Measurements from ENCODE around the gene HLCS.

DNA sequence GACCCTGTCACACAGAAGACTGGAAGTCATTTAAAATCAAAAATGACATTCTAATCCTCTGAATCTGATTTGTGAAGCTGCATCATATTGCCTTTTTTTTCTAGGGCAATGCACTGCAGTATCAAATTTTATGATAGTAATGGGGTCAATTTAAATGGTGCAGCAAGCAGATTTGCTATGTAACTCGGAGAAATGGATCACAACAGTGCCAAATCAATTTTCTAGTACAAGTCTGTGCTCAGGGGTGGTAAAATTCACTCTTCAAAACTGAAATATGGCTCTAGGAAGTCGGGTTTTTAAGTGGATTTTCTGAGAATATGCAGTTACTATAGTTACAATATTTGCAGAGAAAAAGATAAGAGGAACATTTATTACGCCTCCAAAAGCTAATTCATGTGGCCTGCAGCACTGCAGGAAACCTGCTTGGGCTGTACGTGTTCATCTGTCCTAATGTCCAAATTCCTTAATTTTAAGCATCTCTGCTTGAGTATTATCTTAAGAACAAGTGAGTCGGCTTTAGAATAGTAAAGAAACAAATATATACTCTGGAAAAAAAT is 31.5 kb downstream of the HLCS start:
- TF ChIP-seq, protein P1, sequence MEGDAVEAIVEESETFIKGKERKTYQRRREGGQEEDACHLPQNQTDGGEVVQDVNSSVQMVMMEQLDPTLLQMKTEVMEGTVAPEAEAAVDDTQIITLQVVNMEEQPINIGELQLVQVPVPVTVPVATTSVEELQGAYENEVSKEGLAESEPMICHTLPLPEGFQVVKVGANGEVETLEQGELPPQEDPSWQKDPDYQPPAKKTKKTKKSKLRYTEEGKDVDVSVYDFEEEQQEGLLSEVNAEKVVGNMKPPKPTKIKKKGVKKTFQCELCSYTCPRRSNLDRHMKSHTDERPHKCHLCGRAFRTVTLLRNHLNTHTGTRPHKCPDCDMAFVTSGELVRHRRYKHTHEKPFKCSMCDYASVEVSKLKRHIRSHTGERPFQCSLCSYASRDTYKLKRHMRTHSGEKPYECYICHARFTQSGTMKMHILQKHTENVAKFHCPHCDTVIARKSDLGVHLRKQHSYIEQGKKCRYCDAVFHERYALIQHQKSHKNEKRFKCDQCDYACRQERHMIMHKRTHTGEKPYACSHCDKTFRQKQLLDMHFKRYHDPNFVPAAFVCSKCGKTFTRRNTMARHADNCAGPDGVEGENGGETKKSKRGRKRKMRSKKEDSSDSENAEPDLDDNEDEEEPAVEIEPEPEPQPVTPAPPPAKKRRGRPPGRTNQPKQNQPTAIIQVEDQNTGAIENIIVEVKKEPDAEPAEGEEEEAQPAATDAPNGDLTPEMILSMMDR (IDR thresholded peaks at IDR 0.05; ENCODE audit: insufficient read depth, low read length, poor library complexity, severe bottlenecking) = no peak
- no peak for TF ChIP-seq EZH2phosphoT487 (conservative IDR thresholded peaks at IDR 0.05; ENCODE audit: low read length)

Measured in SU-DHL-6 (cell line).